NCI-H345 (cell line): ENCODE measurements around the gene SUPT20H.
A peak's percentile ranks its signal among the peaks of the same experiment; 100 is the strongest.

Experiments used
- DNase-seq: peaks from one replicate; lab custom pipeline; 2025; lab: John Stamatoyannopoulos, UW

The SUPT20H gene

DNA sequence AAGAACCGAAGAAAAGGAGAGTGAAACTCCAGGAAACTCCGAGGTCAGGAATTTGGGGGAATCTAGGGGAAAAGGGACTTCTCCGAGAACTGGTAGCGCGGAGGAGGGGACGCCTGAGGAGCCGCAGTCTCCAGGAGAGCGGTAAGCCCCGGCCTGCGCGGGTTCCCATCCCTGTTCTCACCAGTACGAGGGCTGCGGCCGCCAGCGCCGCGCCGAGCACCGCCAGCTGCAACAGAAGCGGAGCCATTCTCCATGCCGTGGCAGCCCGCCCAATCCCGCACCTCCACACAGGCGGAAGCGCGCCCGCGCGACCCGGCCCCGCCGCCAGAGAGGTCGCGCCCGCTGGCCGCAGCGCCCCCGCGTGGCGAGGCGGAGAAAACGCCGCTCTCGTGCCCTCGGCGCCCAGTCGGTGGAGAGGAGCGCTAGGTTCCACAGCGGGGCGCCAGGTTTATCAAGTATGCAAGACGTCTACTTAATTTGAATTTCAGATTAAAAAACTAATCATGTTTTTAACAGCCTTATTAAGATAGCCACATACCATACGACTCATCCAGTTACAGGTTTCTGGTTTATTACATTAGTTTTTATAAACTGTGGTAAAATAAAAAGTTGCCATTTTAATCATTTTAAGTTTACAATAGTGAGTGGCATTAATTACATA, 60.3 kb downstream of the SUPT20H start, which contains the start of gene ALG5:
Gene ALG5 (minus strand): TSS at position 287 of the 661 bp plus-strand sequence. CDS start 40 bp downstream, at position 247.
- DNase-seq, result peak; percentile 91

DNA sequence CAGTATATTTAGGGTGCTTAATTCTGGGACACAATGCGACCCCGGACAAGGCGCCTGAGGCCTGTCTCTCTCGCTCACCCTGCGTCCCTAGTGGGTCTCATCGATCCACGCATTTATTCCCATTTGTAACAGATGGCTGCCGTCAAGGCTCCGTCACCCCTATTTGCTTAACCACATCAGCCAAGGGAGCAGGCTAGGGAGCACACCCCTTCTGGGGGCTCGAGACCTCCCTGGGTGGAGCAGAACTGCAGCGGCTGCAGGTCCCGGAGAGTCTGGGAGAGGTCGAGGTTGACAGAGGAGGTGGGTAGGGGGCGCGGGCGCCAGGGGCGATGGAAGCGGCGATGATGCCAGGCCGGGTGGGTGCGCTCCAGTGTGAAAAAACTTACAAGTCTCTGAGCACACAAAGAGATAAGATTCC, 60.9 kb downstream of the SUPT20H start:
- DNase-seq, result peak; percentile 36

DNA sequence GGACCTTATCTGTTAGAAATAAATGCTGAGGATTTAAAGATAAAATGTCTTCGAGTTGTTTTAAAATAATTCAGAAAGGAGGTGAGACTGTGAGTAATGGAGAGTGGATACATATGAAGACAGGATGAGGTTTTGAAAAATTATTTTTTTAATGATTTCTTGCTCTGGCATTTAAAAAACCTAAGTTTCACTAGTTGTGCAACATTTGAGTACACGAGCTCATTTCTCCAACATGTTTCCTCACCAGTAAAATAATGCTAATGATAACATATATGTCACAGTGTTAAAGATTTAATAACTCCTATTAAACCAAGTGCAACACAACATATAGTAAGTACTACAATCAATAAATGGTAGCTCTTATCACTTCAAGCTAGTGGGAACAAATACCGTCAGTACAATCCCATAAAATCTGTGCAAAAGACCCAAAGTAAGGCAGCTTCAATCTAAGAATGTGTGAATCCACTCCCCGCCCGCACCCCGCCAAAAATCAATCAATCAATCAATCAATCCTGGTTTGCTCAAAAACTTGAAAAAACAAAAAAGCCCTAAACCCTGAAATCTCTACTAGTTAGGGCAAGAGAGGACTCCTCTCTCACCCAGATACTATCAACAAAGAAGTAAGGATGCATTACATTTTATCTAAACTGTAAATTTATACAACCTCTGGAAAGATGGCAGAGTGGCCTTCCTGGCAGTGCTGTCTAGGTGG, 61.6 kb downstream of the SUPT20H start:
- no peak for DNase-seq

DNA sequence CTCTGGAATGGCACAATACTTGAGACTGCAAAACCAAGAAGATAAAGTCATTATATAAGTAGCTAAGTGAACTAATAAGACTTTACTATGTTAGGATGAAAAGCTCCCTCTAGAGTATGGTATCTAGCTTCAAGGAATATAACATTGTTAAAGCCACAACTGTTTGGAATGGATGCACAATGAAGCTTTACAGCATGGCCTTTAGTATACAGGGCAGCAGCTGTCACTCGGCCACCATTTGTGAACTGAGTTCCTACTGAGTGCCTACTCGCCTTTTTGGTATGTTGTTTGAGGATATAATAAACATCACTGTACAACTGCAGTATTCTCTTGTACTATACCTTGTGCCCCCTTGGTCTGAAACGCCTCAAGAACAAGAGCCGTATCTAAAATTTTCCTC, 67.1 kb downstream of the SUPT20H start:
- no peak for DNase-seq

DNA sequence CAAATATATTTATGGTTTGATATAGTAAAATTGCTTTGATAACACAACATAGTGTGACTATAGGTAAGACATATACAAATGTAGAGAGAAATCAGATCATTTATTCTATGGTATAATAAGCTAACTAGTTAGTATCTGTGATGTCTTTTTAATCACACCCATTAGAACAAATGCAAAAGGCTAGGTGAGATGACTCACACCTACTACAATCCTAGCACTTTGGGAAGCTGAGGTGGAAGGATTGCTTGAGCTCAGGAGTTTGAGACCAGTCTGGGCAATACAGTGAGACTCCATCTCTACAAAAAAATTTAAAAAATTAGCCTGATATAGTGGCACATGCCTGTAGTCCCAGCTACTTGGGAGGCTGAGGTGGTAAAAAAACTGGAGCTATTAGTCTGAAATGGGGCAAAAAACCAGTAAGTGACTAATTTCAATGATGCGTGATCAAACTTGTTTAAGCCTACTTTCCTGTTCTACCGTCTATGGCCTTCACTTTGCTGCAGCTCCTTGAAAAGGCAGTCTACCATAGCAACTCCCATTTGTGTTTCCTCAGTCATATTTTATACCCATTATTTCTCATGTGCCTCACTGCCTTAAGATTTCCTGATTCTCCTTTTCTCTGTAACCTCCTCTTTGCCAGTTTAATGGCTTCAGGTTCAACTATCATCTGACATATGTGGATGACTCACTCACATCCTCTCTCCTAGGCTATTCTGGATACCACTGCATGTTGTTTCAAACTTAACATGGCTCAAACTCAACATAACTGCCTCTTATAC, 72.8 kb downstream of the SUPT20H start:
- no peak for DNase-seq

DNA sequence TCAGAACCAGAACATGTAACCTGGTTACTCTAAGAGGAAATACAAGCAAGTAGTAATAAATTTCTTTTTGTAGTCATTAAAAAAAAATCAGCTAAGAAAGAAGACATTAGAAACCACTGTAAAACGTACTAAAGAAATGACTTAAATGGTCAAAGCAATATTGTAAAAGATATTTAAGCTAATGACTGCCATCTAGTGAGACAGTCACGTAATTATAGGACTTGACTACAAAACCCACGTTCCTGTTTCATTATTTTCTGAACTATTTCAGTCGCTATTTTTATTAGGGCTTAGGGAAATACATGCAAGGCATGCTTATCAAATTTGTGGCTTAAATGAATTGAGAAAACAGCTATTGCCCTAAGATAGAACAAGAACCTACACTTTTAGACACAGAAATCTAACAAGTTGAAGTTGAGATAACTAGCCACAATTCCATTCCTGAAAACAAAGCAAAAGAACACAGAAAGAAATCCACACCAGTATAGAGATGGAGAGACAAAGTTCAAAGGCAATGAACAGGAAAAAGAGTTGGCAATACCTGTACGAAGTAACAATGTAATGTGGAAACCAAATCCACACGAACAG, 78.2 kb downstream of the SUPT20H start:
- peak; percentile 16 for DNase-seq

DNA sequence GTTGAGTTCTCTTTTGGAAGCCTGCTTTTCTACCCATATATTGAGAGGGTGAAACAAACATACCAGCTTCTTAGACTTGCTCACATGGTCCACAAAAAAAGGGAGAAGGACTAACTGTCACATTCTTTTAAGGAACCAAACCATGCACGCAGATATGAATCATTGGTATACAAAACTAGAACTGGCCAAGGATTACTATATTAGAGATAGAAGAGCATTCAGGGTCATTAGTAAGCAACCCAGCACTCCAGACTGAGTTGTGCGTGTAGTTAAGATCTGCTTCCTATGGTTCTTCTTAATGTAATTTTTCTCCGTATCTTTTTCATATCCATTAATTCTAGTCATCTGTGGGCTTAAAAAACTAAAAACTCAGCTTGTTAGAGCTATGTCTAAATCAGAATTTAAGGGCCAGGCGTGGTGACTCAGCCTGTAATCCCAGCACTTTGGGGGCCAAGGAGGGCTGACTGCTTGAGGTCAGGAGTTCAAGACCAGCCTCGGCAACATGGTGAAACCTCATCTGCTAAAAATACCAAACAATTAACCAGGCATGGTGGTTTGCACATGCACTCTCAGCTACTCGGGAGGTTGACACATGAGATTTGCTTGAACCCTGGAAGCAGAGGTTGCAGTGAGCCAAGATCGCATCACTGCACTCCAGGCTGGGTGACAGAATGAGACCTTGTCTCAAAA, 80.0 kb downstream of the SUPT20H start:
- DNase-seq, result no peak

DNA sequence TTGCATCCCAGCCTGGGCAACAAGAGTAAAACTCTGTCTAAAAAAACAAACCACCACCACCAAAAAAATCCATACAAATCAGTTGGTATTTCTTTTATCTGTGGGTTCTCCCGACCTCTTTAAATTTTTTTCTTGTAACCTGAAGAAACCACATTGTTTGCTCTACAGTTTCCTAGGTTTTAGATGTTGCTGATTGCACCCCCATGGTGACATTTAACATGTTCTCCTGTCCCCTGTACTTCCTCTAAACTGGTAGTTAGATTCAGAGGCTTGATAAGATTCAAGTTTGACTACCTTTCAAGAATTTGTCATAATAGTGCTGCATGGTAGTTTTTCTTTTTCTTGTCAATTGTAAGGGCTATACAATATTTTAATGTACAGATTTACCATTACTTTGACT, 84.3 kb downstream of the SUPT20H start:
- DNase-seq, result no peak

DNA sequence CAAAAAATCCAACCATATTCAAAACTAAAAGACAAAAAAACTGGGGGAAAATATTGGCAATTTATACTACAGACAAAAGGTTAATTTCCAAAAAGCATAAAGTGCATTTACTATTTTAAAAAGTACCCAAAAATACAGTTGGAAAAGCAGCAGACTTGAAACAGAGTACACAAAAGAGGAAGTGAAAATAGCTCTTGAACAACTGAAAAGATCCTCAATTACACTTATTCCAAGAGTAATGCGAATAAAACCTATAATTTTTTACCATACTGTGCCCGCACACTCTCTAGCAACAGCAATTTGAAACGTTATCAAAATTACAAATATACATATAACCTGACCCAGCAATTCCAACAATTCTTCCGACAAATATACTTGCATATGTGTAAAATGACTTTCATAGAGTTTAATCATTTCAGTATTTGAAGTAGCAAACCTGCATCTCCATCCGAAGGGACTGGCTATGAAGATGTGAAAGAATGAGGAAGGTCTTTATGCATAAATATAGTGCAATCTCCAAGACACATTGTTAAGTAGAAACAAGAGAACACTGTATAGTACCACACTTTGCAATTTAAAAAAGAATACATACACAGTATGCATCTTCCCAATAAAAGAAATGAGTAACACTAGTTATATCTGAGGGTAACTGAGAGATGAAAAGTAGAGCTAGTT, 85.7 kb downstream of the SUPT20H start:
- no peak for DNase-seq

DNA sequence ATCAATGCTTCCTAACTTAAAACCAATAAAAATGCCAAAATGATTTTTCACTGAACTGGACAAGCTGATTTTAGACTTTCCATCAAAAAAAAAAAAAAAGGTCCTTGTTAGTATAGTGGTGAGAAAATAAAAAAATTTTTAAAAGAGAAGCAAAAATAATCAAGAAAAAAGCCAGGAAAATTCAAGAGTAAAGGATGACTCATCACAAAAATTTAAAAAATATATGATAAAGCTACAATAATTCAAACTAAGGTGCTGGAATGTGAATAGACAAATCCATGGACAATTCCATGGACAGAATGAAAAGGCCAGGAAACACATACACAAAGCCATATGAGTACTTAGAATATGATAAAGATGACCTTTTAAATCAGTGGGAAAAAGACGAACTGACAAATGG, 86.5 kb downstream of the SUPT20H start:
- no peak for DNase-seq

DNA sequence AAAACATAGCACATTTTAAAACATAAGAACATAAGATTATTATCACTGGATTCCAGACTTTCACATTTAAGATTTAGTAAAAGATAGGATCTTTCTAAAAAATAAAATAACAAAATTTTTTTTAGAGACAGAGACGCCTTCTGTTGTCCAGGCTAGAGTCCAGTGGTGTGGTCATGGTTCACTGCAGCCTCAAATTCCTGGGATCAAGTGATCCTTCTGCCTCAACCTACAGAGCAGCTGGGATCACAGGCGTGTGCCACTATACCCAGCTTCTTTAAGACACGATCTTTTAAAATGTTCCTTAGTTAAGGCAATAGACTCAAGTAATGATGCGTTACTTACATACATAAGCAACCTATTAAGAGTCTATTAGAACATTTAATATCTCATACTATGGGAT, 93.1 kb downstream of the SUPT20H start:
- DNase-seq, result no peak

DNA sequence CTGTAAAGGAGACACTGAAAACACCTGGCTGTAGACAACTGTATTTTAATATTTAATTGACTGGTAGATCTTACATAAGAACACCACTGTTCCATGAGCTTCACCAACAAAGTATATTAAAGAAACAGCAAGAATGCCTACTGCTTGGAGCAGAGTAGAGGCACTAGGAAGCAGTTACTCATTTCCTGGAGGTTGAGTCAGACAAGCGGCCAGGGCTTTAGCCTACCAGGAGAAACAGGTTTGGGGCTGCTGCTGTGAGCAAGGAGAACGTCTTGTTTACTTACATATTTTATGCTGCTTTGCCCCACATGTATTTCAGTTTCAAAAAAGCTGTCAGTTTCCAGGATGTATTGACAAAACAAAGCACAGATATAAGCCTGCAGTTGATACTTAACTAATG, 93.7 kb downstream of the SUPT20H start:
- no peak for DNase-seq

DNA sequence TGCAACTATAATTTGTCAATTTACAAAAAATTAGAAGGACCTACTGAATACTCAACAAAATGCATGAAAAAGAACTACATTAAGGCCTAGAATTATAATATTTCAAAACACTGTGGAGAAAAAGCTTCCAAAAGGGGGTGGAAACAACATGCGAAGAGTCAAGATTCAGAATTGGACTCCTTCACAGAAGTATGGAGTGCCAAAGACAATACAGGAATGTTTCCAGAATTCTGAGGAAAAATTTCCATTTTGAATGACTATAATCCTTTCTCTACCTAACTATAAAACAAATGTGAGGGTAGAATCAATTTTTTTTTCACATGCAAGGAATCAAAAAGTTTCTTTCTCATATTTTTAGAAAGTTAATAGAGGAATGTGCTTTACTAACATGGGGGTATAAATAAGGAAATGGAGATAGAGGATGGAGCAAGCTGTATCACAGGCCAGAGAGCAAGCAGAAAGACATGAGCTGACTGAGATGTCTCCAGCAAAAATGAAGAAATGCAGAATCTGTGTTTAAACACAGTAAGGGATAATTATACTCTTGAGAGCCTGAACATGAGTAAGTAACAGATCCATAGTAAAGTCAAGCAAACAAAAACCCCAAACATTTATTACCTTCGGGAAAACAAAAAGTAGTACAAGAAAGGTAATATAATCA, 99.9 kb downstream of the SUPT20H start:
- no peak for DNase-seq
